Skeletal muscle tissue (tissue), 4 donors: ENCODE data around the gene PIGZ. TPM values are rescaled to one million over a fixed set of nuclear protein-coding genes. Genes with fewer than 3 reads are reported as not detected.
"Not testable (repeated sequence)": the region's sequence is repeated elsewhere in the genome, so short reads cannot be mapped to it uniquely, and the experiment has no call there.

Source experiments
- H3K27ac ChIP-seq: one replicate; pipeline ENCODE4 v1.7.0; 2013; ENCODE audit warnings: mild to moderate bottlenecking, low read depth, low read length, inconsistent platforms
- H3K27me3 ChIP-seq, 3 donors: one replicate each; pipeline ENCODE4 v1.7.0; 2013; ENCODE audit warnings: low read length in 3 of 3; ENCODE audit not compliant: control insufficient read depth in 3 of 3, insufficient read depth in 3 of 3
- H3K36me3 ChIP-seq, 3 donors: one replicate each; pipeline ENCODE4 v1.7.0; 2013; ENCODE audit warnings: low read length in 3 of 3; ENCODE audit not compliant: control insufficient read depth in 3 of 3, insufficient read depth in 3 of 3
- H3K4me1 ChIP-seq, 3 donors: one replicate each; pipeline ENCODE4 v1.7.0; 2013; ENCODE audit warnings: low read length in 3 of 3, mild to moderate bottlenecking in 3 of 3; ENCODE audit not compliant: control insufficient read depth in 3 of 3, insufficient read depth in 3 of 3
- H3K4me3 ChIP-seq, 3 donors: one replicate each; pipeline ENCODE4 v1.7.0; 2013; ENCODE audit warnings: low read length in 3 of 3
- H3K9ac ChIP-seq, 3 donors: one replicate each; pipeline ENCODE4 v1.7.0; 2013; ENCODE audit warnings: low read length in 3 of 3, mild to moderate bottlenecking in 3 of 3, moderate library complexity in 2 of 3, low read depth in 1 of 3
- H3K9me3 ChIP-seq, 3 donors: one replicate each; pipeline ENCODE4 v1.7.0; 2013; ENCODE audit warnings: low read length in 3 of 3; ENCODE audit not compliant: control insufficient read depth in 3 of 3
- total RNA-seq: library from RNA; depleted of rRNA; stranded (reverse); fragments of >200 nt; gene quantifications from one replicate; pipeline ENCODE4 v1.2.3, GENCODE V29; 2014
- donor health status: Osteomylitis.

Gene PIGZ
- total RNA-seq, 1 donor from 2014 or later: 1.0 TPM

DNA sequence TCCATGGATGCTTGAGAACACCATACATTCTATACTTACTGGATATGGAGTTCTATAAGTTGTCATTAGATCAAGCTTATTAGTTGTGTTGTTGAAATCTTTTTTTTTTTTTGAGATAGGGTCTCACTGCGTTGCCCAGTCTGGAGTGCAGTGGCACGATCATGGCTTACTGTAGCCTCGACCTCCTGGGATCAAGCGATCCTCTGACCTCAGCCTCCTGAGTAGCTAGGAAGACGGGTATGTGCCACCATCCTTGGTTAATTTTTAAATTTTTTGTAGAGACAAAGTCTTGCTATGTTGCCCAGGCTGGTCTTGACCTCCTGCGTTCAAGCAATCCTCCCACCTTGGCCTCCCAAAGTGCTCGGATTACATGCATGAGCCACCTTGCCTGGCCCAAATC is 13.8 kb downstream of the PIGZ start:
- Histone ChIP-seq H3K4me3 (no peak overlapping the region), H3K9me3 (no peaks in the 10 kb centered on the region), H3K4me1 (no peaks in the 10 kb centered on the region), H3K27me3 (no peaks in the 10 kb centered on the region), H3K9ac (no peak overlapping the region), H3K36me3 (peaks cover 7 to 11% (median 7%) of the 10 kb centered on the region in 3 donors), H3K27ac (no peak overlapping the region)

DNA sequence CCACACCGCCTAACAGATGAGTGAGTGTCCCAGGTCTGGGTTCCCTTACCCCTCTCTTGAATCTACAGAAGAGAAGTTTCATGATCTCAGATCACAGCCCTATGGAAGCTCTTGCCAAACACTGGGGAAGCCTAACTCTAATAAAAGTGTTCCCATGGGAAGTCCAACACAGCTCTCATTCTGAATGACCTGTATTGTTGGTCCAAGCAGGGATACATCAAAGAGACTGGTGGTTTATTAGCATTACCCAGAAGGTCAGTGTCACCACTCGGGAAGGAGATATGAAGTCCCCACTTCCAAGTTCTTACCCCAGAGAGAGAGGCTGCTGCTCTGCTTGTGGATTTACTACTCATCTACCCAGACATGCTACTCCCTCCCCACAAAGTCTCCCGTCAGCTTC is 17.3 kb downstream of the PIGZ start:
- no peaks in the 10 kb centered on the region for H3K4me1 ChIP-seq
- no peak overlapping the region for H3K9ac ChIP-seq
- no peak overlapping the region for H3K4me3 ChIP-seq
- H3K27me3 ChIP-seq: no peaks in the 10 kb centered on the region
- no peak overlapping the region for H3K27ac ChIP-seq
- peaks cover 7 to 11% (median 10%) of the 10 kb centered on the region in 3 donors for H3K36me3 ChIP-seq
- no peaks in the 10 kb centered on the region for H3K9me3 ChIP-seq

DNA sequence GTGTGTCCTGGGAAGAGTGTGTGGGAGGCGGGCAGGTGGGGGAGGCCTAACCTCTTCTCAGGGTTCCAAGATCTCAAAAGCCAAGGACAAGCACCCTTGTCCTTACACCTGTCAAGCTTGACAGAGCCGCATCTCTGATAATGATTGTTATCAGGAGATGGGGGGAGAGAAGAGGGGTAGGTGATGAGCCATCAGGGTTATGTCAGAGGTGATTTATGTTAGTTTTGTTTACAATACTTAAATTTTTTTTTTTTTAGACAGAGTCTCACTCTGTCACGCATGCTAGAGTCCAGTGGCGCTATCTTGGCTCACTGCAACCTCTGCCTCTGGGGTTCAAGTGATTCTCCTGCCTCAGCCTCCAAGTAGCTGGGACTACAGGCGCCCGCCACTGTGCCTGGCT is 18.9 kb downstream of the PIGZ start:
- H3K4me3 ChIP-seq: no peak overlapping the region
- no peaks in the 10 kb centered on the region for H3K9me3 ChIP-seq
- peaks cover 7 to 11% (median 10%) of the 10 kb centered on the region in 3 donors for H3K36me3 ChIP-seq
- no peak overlapping the region for H3K9ac ChIP-seq
- no peaks in the 10 kb centered on the region for H3K27me3 ChIP-seq
- no peaks in the 10 kb centered on the region for H3K4me1 ChIP-seq
- H3K27ac ChIP-seq: no peak overlapping the region

GRCh38 chr3:196949285-196949619 is 19.4 kb downstream of the PIGZ start:
- H3K27ac ChIP-seq: no peak overlapping the region
- H3K27me3 ChIP-seq: no peaks in the 10 kb centered on the region
- peaks cover 0 to 3% (median 2%) of the 10 kb centered on the region in 3 donors for H3K4me1 ChIP-seq
- peaks cover 8 to 11% (median 10%) of the 10 kb centered on the region in 3 donors for H3K36me3 ChIP-seq
- H3K9ac ChIP-seq: no peak overlapping the region
- no peaks in the 10 kb centered on the region for H3K9me3 ChIP-seq
- no peak overlapping the region for H3K4me3 ChIP-seq

GRCh38 chr3:196948442-196949284 is 20.0 kb downstream of the PIGZ start:
- Histone ChIP-seq H3K9me3 (no peaks in the 10 kb centered on the region), H3K36me3 (peaks cover 9 to 11% (median 10%) of the 10 kb centered on the region in 3 donors), H3K4me3 (no peak overlapping the region), H3K4me1 (peaks cover 2 to 8% (median 5%) of the 10 kb centered on the region in 3 donors), H3K9ac (no peak overlapping the region), H3K27ac (no peak overlapping the region), H3K27me3 (no peaks in the 10 kb centered on the region)

DNA sequence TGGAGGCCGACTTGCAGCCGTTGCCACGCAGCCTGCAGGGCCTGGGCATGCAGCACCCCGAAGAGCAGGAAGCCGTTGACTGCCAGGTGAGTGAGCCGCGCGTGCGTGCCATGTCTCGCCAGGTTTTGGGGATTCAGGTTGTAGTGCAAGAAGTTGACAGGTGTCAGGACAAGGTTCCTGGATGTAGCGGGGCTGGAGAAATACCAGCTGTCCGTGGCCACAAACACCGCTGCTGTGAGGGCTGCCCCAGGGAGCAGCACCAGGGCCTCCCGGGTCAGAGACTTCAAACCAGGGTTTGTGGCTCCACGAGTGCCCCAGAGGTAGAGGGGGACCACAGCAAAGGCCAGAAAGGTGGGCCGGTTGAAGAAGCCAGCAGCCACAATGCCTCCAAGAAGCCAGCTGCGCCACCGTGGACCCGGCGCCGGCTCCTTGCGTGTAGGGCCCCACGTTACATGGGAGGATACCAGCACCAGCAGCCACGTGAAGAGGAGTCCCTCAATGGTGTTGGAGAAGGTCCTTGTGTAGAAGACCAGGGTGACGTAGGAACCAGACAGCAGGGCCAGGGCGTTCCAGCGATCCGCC is 20.7 kb downstream of the PIGZ start:
- Histone ChIP-seq H3K27me3 (no peaks in the 10 kb centered on the region), H3K4me3 (no peak overlapping the region), H3K36me3 (peaks cover 9 to 11% (median 10%) of the 10 kb centered on the region in 3 donors), H3K4me1 (peaks cover 8 to 15% (median 11%) of the 10 kb centered on the region in 3 donors), H3K9ac (no peak overlapping the region), H3K9me3 (no peaks in the 10 kb centered on the region), H3K27ac (no peak overlapping the region)

DNA sequence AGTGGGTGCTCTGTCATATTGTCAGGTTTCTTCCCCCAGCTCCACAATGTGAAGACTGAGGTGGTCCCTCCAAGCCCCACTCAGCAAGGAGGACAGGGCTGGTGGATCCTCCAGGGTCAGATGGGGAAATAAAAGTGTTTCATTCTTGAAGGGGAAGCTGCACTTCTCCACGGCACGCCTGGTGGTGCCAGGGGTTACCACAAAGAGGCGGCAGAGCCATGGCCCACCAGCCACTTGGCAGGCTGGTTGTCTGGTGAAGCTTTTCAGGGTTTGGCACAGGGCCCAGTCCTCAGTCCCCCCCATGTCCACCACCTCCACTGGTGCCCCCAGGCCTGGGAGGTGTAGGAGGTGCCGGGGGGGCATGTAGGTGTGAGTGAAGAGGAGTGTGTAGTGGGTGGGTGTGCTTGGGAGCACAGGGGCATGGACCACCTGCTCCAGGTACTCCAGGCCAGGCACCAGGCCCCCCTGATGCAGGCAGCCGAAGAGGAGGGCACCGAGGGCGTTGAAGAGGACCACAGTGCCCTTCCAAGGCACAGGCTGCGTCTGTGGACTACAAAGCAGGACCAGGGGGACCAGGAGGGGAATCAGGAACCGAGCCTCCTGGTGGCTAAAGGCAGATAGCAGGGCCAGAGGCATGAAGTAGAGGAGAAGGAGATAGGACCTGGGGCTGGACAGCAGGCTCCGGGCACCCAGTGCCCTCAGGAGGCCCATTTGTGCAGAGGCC is 21.3 kb downstream of the PIGZ start:
- no peak overlapping the region for H3K4me3 ChIP-seq
- H3K4me1 ChIP-seq: peaks cover 8 to 18% (median 11%) of the 10 kb centered on the region in 3 donors
- peaks cover 9 to 11% (median 10%) of the 10 kb centered on the region in 3 donors for H3K36me3 ChIP-seq
- H3K9ac ChIP-seq: no peak overlapping the region
- H3K27ac ChIP-seq: no peak overlapping the region
- H3K9me3 ChIP-seq: no peaks in the 10 kb centered on the region
- no peaks in the 10 kb centered on the region for H3K27me3 ChIP-seq

GRCh38 chr3:196944037-196944790 is 24.4 kb downstream of the PIGZ start:
- Histone ChIP-seq H3K4me1 (peaks cover 20 to 35% (median 20%) of the 10 kb centered on the region in 3 donors), H3K36me3 (peaks cover 3 to 13% (median 7%) of the 10 kb centered on the region in 3 donors), H3K4me3 (peak overlapping the region in 2 of 3 donors; percentile 92 to 100)
- not testable (repeated sequence) for H3K27ac ChIP-seq, H3K9ac ChIP-seq, H3K27me3 ChIP-seq, H3K9me3 ChIP-seq

DNA sequence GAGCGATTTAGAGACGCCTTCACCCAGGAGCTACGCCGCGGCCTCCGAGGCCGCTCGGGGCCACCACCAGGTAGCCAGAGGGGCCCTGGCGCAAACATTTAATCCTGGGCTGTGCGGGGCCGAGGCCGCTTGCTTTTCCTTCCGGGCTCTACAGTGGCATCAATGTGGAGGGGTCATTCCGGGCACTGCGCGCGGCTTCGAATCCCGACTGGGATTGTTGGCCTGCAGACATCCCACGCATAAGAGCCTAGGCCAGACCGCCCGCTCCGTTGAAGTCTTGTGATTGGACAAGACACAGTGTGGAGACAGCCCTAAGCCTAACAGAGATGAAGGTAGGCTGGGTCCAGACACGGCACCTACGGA is 25.7 kb downstream of the PIGZ start:
- no peaks in the 10 kb centered on the region for H3K27me3 ChIP-seq

More for the DNA sequence above, 25.7 kb downstream of the PIGZ start:
- peak overlapping the region; percentile 92 to 100 (median 99) for H3K4me3 ChIP-seq
- H3K4me1 ChIP-seq: peaks cover 20 to 35% (median 20%) of the 10 kb centered on the region in 3 donors
- peak overlapping the region; percentile 74 to 98 (median 96) for H3K9ac ChIP-seq
- H3K9me3 ChIP-seq: no peaks in the 10 kb centered on the region
- peaks cover 7 to 25% (median 18%) of the 10 kb centered on the region in 3 donors for H3K36me3 ChIP-seq
- H3K27ac ChIP-seq: peak overlapping the region; percentile 93
